Left ventricle myocardium inferior (tissue), 1 donor: ENCODE results near the gene HLA-F. TPM values are rescaled to one million over a fixed set of nuclear protein-coding genes. Genes with fewer than 3 reads are reported as not detected.
A peak's percentile ranks its signal among the peaks of the same experiment; 100 is the strongest.

Source experiments
- DNase-seq: peaks from one replicate; pipeline ENCODE4 v3.0.0-alpha.2; 2020
- H3K27ac ChIP-seq: fragments of 200-600 bp; replicated peaks from 2 replicates; pipeline ENCODE4 v1.8.0; 2021
- H3K27me3 ChIP-seq: fragments of 200-600 bp; 2 replicates; pipeline ENCODE4 v1.8.0; 2021; ENCODE audit warnings: low read depth
- H3K36me3 ChIP-seq: fragments of 200-600 bp; 2 replicates; pipeline ENCODE4 v1.8.0; 2021
- H3K4me1 ChIP-seq: fragments of 200-600 bp; 2 replicates; pipeline ENCODE4 v1.8.0; 2021
- H3K4me3 ChIP-seq: fragments of 200-600 bp; 2 replicates; pipeline ENCODE4 v1.8.0; 2021; ENCODE audit warnings: mild to moderate bottlenecking, moderate library complexity
- H3K9me3 ChIP-seq: fragments of 200-600 bp; replicated peaks from 2 replicates; pipeline ENCODE4 v1.8.0; 2021
- CTCF ChIP-seq: fragments of 200-600 bp; IDR thresholded peaks from 2 replicates; pipeline ENCODE4 v1.8.0; 2021; ENCODE audit warnings: antibody characterized with exemption, mild to moderate bottlenecking, borderline replicate concordance
- intact Hi-C: fragments of 100-400 bp; cut with micrococcal nuclease; formaldehyde crosslinking; loops from one replicate; pipeline ENCODE4 v1.11.0; 2022
- total RNA-seq: library from RNA; stranded (reverse); fragmentation: NEBNext Ultra II Directional; extraction: Animal tissue kit (Norgen Biotek cat#: 25700); gene quantifications from one replicate; pipeline ENCODE4 v1.2.1, GENCODE V29; 2021
- donor health status: DM: no; HTN: yes; CAD: no; lungs with severe emphysema.

The HLA-F gene
- total RNA-seq, 1 donor from 2014 or later: 29.4 TPM

- no peak overlapping the region for H3K27ac ChIP-seq
- no peak for TF ChIP-seq CTCF
- H3K36me3 ChIP-seq: no peaks in the 10 kb centered on the region
- no peaks in the 10 kb centered on the region for H3K9me3 ChIP-seq
- no peak overlapping the region for H3K4me3 ChIP-seq
- intact Hi-C loops: loop anchor here (5.0 kb wide), 1 partner anchor 124 kb away; no protein-coding TSS in a partner anchor
- no peak for DNase-seq
- peaks cover 16% of the 10 kb centered on the region for H3K27me3 ChIP-seq
- no peaks in the 10 kb centered on the region for H3K4me1 ChIP-seq
Observed at GRCh38 chr6:29708432-29709179, 14.6 kb upstream of the HLA-F start.

GRCh38 chr6:29709188-29709587 is 14.0 kb upstream of the HLA-F start:
- no peak overlapping the region for H3K4me3 ChIP-seq
- H3K27me3 ChIP-seq: peaks cover 16% of the 10 kb centered on the region
- TF ChIP-seq CTCF: no peak
- intact Hi-C loops: loop anchor here (5.0 kb wide), 1 partner anchor 123 kb away; no protein-coding TSS in a partner anchor
- no peaks in the 10 kb centered on the region for H3K4me1 ChIP-seq
- DNase-seq: no peak
- H3K27ac ChIP-seq: no peak overlapping the region
- H3K36me3 ChIP-seq: no peaks in the 10 kb centered on the region
- no peaks in the 10 kb centered on the region for H3K9me3 ChIP-seq

- TF ChIP-seq CTCF: no peak
- H3K9me3 ChIP-seq: no peaks in the 10 kb centered on the region
- intact Hi-C loops: no loop called here
- H3K4me3 ChIP-seq: no peak overlapping the region
- H3K27me3 ChIP-seq: peaks cover 16% of the 10 kb centered on the region
- H3K4me1 ChIP-seq: no peaks in the 10 kb centered on the region
- no peak for DNase-seq
- no peak overlapping the region for H3K27ac ChIP-seq
- no peaks in the 10 kb centered on the region for H3K36me3 ChIP-seq
Observed at GRCh38 chr6:29710281-29710941, 12.8 kb upstream of the HLA-F start.

DNA sequence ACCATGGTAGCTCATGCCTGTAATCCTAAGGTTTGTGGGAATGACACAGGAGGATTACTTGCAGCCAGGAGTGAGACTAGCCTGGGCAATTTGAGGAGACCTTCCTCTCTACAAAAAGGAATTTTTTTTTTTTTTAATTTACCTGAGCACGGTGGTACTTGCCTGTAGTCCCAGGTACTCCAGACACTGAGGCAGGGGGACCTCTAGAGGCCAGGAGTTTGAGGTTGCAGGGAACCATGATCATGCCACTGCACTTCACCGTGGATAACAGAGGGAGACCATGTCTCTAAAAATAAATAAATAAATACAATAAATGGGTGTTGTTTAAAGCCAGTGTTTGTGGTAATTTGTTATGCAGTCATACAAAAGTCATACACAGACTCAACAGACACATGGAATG is 2.4 kb upstream of the HLA-F start:
- Histone ChIP-seq H3K36me3 (peaks cover 5% of the 10 kb centered on the region), H3K9me3 (no peaks in the 10 kb centered on the region), H3K4me3 (no peak overlapping the region), H3K4me1 (peaks cover 27% of the 10 kb centered on the region), H3K27me3 (no peaks in the 10 kb centered on the region), H3K27ac (no peak overlapping the region)
- DNase-seq: no peak
- intact Hi-C loops: no loop called here
- no peak for TF ChIP-seq CTCF

GRCh38 chr6:29723666-29724588 is 693 bp downstream of the HLA-F start:
- H3K27ac ChIP-seq: peak overlapping the region; percentile 93
- H3K36me3 ChIP-seq: peaks cover 29% of the 10 kb centered on the region
- no peak for TF ChIP-seq CTCF
- peak; percentile 57 for DNase-seq
- H3K4me3 ChIP-seq: peak overlapping the region; percentile 96
- intact Hi-C loops: no loop called here
- peaks cover 40% of the 10 kb centered on the region for H3K4me1 ChIP-seq
- no peaks in the 10 kb centered on the region for H3K27me3 ChIP-seq
- no peaks in the 10 kb centered on the region for H3K9me3 ChIP-seq
